ENCODE measurements around the gene TOM1L2. TPM values are rescaled to one million over a fixed set of nuclear protein-coding genes. Genes with fewer than 3 reads are reported as not detected.
A peak's percentile ranks its signal among the peaks of the same experiment; 100 is the strongest.

The TOM1L2 gene
- polyA plus RNA-seq, 1 donor from 2014 or later = 40.9 TPM

DNA sequence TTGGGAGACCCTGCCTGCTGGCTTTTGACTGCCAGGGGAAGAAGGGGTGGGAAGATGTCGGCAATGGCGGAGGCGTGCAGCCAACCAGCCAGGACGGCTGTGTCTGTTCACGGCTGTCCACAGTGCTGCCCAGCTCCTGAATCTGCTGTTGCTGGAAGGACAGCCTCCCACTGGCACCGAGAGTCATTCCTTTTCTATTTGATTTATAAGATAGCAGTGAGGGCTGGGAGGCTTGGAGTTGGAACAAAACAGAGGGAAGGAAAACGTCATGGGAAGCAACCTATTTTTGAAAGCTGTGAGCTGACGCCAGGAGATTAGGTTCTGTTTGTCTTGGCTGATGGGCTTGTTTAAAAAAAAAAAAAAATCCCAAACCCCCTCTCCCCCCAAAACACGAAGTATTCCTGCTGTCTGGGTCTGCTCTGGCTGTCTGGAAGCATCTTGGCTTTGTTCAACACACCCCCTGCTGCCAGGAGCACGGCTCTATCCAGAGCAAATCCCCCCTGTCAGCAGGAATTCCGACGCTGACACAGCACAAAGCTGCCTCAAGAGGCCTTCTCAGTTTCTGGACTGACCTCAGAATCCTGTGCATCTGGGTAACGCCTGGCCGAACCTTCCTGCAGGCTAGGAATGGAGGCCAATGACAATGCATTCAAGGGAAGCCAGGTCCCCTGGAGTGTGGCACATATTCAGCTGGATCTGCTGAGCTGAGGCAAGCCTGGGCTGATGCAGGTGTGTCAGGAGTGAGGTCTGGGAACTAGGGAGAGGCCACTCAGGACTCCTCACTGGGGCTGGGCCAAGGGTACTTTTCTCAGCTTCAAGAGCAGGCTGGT is 94.5 kb downstream of the TOM1L2 start:
- no peaks in the 10 kb centered on the region for H3F3A ChIP-seq (ENCODE audit: insufficient read depth, low read length, poor library complexity, severe bottlenecking)
- H3K36me3 ChIP-seq (ENCODE audit: insufficient read depth, low read length) = no peaks in the 10 kb centered on the region
- H4K20me1 ChIP-seq (ENCODE audit: insufficient read depth) = no peaks in the 10 kb centered on the region
- H2AFZ ChIP-seq (ENCODE audit: low read depth, low read length) = no peak overlapping the region
- no peaks in the 10 kb centered on the region for H3K79me2 ChIP-seq (replicated peaks; ENCODE audit: insufficient read depth, low read length)
- H3K27ac ChIP-seq (ENCODE audit: low read length) = peak overlapping the region; percentile 63
- H3K4me2 ChIP-seq (ENCODE audit: low read length) = peak overlapping the region; percentile 14
- no peaks in the 10 kb centered on the region for H3K9me2 ChIP-seq (ENCODE audit: insufficient read depth, low read length)
- no peaks in the 10 kb centered on the region for H3K27me3 ChIP-seq (ENCODE audit: insufficient read depth, low read depth, low read length)
- peak overlapping the region; percentile 36 for H3K9ac ChIP-seq (ENCODE audit: low read length)
- no peaks in the 10 kb centered on the region for H3K9me3 ChIP-seq (ENCODE audit: low read length)
- TF ChIP-seq EZH2 (IDR thresholded peaks at IDR 0.05; ENCODE audit: borderline replicate concordance, insufficient read depth, low read length, poor library complexity, severe bottlenecking) (no peak), SMC3 (conservative IDR thresholded peaks at IDR 0.05; ENCODE audit: poor library complexity) (peak; percentile 36), POLR2AphosphoS5 (IDR thresholded peaks at IDR 0.05) (peak; percentile 8)
- TF ChIP-seq, protein P1, sequence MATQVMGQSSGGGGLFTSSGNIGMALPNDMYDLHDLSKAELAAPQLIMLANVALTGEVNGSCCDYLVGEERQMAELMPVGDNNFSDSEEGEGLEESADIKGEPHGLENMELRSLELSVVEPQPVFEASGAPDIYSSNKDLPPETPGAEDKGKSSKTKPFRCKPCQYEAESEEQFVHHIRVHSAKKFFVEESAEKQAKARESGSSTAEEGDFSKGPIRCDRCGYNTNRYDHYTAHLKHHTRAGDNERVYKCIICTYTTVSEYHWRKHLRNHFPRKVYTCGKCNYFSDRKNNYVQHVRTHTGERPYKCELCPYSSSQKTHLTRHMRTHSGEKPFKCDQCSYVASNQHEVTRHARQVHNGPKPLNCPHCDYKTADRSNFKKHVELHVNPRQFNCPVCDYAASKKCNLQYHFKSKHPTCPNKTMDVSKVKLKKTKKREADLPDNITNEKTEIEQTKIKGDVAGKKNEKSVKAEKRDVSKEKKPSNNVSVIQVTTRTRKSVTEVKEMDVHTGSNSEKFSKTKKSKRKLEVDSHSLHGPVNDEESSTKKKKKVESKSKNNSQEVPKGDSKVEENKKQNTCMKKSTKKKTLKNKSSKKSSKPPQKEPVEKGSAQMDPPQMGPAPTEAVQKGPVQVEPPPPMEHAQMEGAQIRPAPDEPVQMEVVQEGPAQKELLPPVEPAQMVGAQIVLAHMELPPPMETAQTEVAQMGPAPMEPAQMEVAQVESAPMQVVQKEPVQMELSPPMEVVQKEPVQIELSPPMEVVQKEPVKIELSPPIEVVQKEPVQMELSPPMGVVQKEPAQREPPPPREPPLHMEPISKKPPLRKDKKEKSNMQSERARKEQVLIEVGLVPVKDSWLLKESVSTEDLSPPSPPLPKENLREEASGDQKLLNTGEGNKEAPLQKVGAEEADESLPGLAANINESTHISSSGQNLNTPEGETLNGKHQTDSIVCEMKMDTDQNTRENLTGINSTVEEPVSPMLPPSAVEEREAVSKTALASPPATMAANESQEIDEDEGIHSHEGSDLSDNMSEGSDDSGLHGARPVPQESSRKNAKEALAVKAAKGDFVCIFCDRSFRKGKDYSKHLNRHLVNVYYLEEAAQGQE (IDR thresholded peaks at IDR 0.05; ENCODE audit: borderline replicate concordance) = peak; percentile 79
- H3K4me3 ChIP-seq (ENCODE audit: low read length) = no peak overlapping the region

DNA sequence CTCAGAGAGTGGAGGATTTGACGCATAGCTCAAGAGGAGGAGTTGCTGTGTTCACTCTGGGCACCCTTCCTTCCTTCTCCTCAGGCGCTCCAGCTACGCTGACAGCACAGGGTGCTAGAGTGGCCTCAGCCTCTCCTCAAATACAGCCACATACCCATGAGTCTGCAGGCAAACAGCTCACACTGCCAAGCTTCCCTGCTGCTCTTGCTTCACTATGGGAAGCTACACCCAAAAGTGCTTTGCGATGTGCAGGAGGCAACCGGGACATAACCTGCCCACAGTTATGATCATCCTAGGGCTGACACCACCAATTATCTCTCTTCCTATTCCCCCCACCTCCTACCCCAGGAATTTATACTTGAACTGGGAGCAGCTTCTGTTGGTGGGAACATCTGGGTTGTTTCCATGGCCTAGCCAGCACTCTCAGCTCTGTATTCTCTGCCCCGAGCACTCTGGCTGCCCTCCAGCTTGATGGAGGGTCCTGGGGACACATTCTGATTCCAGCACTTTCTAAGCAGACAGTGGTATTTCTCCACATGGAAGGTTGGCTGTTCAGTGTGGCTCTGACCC is 95.2 kb downstream of the TOM1L2 start:
- no peak overlapping the region for H3K4me3 ChIP-seq (ENCODE audit: low read length)
- peak overlapping the region; percentile 29 for H3K9ac ChIP-seq (ENCODE audit: low read length)
- H3K9me3 ChIP-seq (ENCODE audit: low read length) = no peaks in the 10 kb centered on the region
- TF ChIP-seq EP300 (conservative IDR thresholded peaks at IDR 0.05; ENCODE audit: poor library complexity, severe bottlenecking) = no peak
- no peak for TF ChIP-seq SMC3 (conservative IDR thresholded peaks at IDR 0.05; ENCODE audit: poor library complexity)
- TF ChIP-seq, protein P1 (IDR thresholded peaks at IDR 0.05; ENCODE audit: borderline replicate concordance) = no peak
- TF ChIP-seq EZH2 (IDR thresholded peaks at IDR 0.05; ENCODE audit: borderline replicate concordance, insufficient read depth, low read length, poor library complexity, severe bottlenecking) = no peak
- no peak for TF ChIP-seq RAD21 (conservative IDR thresholded peaks at IDR 0.05)
- no peak for TF ChIP-seq TAF1 (IDR thresholded peaks at IDR 0.05; ENCODE audit: low read depth)
- TF ChIP-seq, protein P2, sequence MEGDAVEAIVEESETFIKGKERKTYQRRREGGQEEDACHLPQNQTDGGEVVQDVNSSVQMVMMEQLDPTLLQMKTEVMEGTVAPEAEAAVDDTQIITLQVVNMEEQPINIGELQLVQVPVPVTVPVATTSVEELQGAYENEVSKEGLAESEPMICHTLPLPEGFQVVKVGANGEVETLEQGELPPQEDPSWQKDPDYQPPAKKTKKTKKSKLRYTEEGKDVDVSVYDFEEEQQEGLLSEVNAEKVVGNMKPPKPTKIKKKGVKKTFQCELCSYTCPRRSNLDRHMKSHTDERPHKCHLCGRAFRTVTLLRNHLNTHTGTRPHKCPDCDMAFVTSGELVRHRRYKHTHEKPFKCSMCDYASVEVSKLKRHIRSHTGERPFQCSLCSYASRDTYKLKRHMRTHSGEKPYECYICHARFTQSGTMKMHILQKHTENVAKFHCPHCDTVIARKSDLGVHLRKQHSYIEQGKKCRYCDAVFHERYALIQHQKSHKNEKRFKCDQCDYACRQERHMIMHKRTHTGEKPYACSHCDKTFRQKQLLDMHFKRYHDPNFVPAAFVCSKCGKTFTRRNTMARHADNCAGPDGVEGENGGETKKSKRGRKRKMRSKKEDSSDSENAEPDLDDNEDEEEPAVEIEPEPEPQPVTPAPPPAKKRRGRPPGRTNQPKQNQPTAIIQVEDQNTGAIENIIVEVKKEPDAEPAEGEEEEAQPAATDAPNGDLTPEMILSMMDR (IDR thresholded peaks at IDR 0.05; ENCODE audit: poor library complexity, severe bottlenecking) = no peak
- no peak for TF ChIP-seq MXI1 (conservative IDR thresholded peaks at IDR 0.05; ENCODE audit: poor library complexity, severe bottlenecking)
- no peak for TF ChIP-seq POLR2AphosphoS5 (IDR thresholded peaks at IDR 0.05)
- no peaks in the 10 kb centered on the region for H3K9me2 ChIP-seq (ENCODE audit: insufficient read depth, low read length)
- H3K27me3 ChIP-seq (ENCODE audit: insufficient read depth, low read depth, low read length) = no peaks in the 10 kb centered on the region
- H2AFZ ChIP-seq (ENCODE audit: low read depth, low read length) = no peak overlapping the region
- H3K27ac ChIP-seq (ENCODE audit: low read length) = peak overlapping the region; percentile 63
- H3K36me3 ChIP-seq (ENCODE audit: insufficient read depth, low read length) = no peaks in the 10 kb centered on the region
- H3K79me2 ChIP-seq (replicated peaks; ENCODE audit: insufficient read depth, low read length) = no peaks in the 10 kb centered on the region
- H3K4me2 ChIP-seq (ENCODE audit: low read length) = peak overlapping the region; percentile 14
- H4K20me1 ChIP-seq (ENCODE audit: insufficient read depth) = no peaks in the 10 kb centered on the region
- no peaks in the 10 kb centered on the region for H3F3A ChIP-seq (ENCODE audit: insufficient read depth, low read length, poor library complexity, severe bottlenecking)

Measured in neural cell (in vitro differentiated cells).